DND-41 (cell line): ENCODE data around the gene RLN1.
"Not testable (repeated sequence)": the region's sequence is repeated elsewhere in the genome, so short reads cannot be mapped to it uniquely, and the experiment has no call there.

ENCODE experiments used
- EZH2 ChIP-seq: IDR thresholded peaks from 3 replicates; pipeline ENCODE4 v1.6.1; 2012; ENCODE audit warnings: borderline replicate concordance, low read depth, mild to moderate bottlenecking, moderate library complexity, low read length, inconsistent platforms; ENCODE audit not compliant: severe bottlenecking
- TF ChIP-seq, protein P1 (sequence below): IDR thresholded peaks from 2 replicates; pipeline ENCODE4 v1.5.1; 2012; ENCODE audit warnings: borderline replicate concordance, low read length, moderate library complexity, mild to moderate bottlenecking; ENCODE audit not compliant: poor library complexity, severe bottlenecking; ENCODE audit errors: extremely low read depth

DNA sequence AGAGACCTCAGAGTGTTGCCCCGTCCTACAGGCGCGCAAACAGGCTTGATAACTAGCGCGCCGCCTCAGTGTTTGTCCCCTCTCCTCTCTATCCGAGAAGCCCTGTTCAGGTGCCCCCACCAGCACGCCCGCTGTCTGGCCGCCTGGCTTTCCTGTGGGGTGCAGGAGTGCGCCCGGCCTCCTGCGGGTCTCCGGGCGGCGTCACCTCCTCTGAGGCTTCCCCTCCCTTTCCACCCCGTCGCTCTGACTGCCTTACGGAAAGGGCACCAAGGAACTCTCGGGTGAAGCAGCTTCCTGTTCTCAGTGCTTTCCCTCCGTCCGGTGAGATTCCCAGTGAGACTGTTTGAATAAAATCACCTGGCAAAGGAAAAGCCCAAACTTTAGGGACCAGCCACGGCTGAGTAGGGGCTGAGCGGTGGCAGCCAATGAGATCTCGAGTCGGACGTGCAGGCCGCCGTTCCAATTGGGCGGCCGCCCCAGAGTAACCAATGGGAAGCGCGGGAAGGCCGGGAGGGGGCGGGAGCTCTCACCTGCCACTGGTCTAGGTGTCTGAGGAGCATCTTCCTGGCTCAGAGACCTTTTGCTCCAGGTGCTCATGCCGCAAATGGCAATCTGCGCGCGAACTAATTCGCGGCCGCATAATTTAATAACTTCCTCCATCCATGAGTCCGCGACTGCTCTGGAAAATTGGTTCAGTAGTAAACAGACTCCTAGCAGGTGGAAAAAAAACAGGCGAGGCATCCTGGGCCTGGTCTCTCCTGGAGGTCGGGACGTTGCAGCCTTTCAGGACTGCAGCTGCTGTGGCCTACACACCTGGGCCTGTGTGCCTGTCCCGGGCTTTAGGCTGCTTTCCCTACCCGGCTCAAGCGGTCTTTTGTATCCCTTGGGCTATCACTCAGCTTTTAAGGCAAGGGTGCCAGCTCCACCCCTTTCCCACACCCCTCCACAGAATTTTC is 35.6 kb downstream of the RLN1 start, which contains the start of gene RLN2:
- TF ChIP-seq, protein P1, sequence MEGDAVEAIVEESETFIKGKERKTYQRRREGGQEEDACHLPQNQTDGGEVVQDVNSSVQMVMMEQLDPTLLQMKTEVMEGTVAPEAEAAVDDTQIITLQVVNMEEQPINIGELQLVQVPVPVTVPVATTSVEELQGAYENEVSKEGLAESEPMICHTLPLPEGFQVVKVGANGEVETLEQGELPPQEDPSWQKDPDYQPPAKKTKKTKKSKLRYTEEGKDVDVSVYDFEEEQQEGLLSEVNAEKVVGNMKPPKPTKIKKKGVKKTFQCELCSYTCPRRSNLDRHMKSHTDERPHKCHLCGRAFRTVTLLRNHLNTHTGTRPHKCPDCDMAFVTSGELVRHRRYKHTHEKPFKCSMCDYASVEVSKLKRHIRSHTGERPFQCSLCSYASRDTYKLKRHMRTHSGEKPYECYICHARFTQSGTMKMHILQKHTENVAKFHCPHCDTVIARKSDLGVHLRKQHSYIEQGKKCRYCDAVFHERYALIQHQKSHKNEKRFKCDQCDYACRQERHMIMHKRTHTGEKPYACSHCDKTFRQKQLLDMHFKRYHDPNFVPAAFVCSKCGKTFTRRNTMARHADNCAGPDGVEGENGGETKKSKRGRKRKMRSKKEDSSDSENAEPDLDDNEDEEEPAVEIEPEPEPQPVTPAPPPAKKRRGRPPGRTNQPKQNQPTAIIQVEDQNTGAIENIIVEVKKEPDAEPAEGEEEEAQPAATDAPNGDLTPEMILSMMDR, result not testable (repeated sequence)
- not testable (repeated sequence) for TF ChIP-seq EZH2
